Heart left ventricle (tissue), 13 donors: Measurements from ENCODE around the gene SHF.

Experiments used
- CTCF ChIP-seq, 12 donors: fragments of 200-600 bp; sonication (generic) in 4 of 12; IDR thresholded peaks; one replicate each; pipeline versions ENCODE4 v1.5.0 to v1.8.0; 2018 to 2022; ENCODE audit warnings: antibody characterized with exemption in 12 of 12, mild to moderate bottlenecking in 5 of 12
- POLR2A ChIP-seq, 2 donors: fragments of 450-650 bp; IDR thresholded peaks; one replicate each; pipeline ENCODE4 v1.6.1; 2017; ENCODE audit warnings: antibody characterized with exemption in 2 of 2, mild to moderate bottlenecking in 2 of 2, moderate library complexity in 2 of 2
- donor health status: ischemic (EF 13 %, LVEDD 7.1; RV severe dilation, severe dysfunction).
- donor health status: DM: no; HTN: yes; CAD: no.
- donor health status: DM: no; HTN: no; CAD: no.
- donor health status: ischemic (EF 25% LVEDD 6.9; RV normal size, moderate dysfunction).
- donor health status: ischemic (EF 25% LVEDD 5.7; RV mildly dilated, moderate dysfunction).
- donor health status: ischemic (EF 35%, LVEDD 5.7; RV mildly dilated, moderate dysfunction).
- donor health status: nonischemic (EF 11% LVEDD 7.7; RV severe dilation, severe dysfunction).
- donor health status: DM: yes; HTN: yes; CAD: no.
- donor health status: PGD.
- donor health status: ischemic (EF 29% LVEDD 5.4; RV normal size, mild dysfunction).
- donor health status: nonischemic (EF 23%, LVEDD 6.1; RV moderate dilation, normal function).

- no peak for TF ChIP-seq CTCF (IDR thresholded peaks at IDR 0.05)
- no peak for TF ChIP-seq POLR2A (IDR thresholded peaks at IDR 0.05)
These were observed 37.0 kb upstream of the SHF start for GRCh38 chr15:45224621-45225217.
